Measurements from ENCODE around the gene SPAG8. TPM values are rescaled to one million over a fixed set of nuclear protein-coding genes. Genes with fewer than 3 reads are reported as not detected.

Gene SPAG8, protein sequence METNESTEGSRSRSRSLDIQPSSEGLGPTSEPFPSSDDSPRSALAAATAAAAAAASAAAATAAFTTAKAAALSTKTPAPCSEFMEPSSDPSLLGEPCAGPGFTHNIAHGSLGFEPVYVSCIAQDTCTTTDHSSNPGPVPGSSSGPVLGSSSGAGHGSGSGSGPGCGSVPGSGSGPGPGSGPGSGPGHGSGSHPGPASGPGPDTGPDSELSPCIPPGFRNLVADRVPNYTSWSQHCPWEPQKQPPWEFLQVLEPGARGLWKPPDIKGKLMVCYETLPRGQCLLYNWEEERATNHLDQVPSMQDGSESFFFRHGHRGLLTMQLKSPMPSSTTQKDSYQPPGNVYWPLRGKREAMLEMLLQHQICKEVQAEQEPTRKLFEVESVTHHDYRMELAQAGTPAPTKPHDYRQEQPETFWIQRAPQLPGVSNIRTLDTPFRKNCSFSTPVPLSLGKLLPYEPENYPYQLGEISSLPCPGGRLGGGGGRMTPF
- 0.77 TPM for polyA plus RNA-seq (2013, experiment 1 of 2)
- polyA plus RNA-seq (2013, experiment 2 of 2): 0.96 TPM

- H3K27ac ChIP-seq (ENCODE audit: low read depth, low read length, severe bottlenecking): peak within 1 kb of the TSS; percentile 33
- 2 to 8% methylated on average over 21 to 22 of the region's 28 CpGs for WGBS, 2 experiments (ENCODE audit: insufficient coverage in 2 of 2)
Measured at GRCh38 chr9:35812025-35812602, at the start of gene SPAG8. Gene SPAG8, minus strand, starts transcription at chr9:35812262. Its CDS starts 115 bp downstream, at chr9:35812147.

GRCh38 chr9:35861161-35861897 is 49.3 kb upstream of the SPAG8 start:
- H3K27ac ChIP-seq (ENCODE audit: low read depth, low read length, severe bottlenecking): no peak overlapping the region
- H3K36me3 ChIP-seq (ENCODE audit: control insufficient read depth, insufficient read depth, low read length): no peaks in the 10 kb centered on the region
- no peaks in the 10 kb centered on the region for H3K4me1 ChIP-seq (ENCODE audit: control insufficient read depth, insufficient read depth, low read length, poor library complexity, severe bottlenecking)
- WGBS, 2 experiments (ENCODE audit: insufficient coverage in 2 of 2): 67 to 81% methylated on average over 10 to 12 of the region's 12 CpGs
- H3K9me3 ChIP-seq (ENCODE audit: control insufficient read depth, low read length): no peaks in the 10 kb centered on the region
- no peak overlapping the region for H3K4me3 ChIP-seq (ENCODE audit: extremely low read depth, insufficient read depth, low read length, poor library complexity, severe bottlenecking)

More at GRCh38 chr9:35812025-35812602, at the start of gene SPAG8:
- Histone ChIP-seq H3K4me3 (ENCODE audit: extremely low read depth, insufficient read depth, low read length, poor library complexity, severe bottlenecking) (peak within 1 kb of the TSS; percentile 28), H3K36me3 (ENCODE audit: control insufficient read depth, insufficient read depth, low read length) (peaks cover 32% of the 10 kb centered on the region), H3K9me3 (ENCODE audit: control insufficient read depth, low read length) (no peaks in the 10 kb centered on the region), H3K4me1 (ENCODE audit: control insufficient read depth, insufficient read depth, low read length, poor library complexity, severe bottlenecking) (peaks cover 18% of the 10 kb centered on the region)

GRCh38 chr9:35859990-35860339 is 47.9 kb upstream of the SPAG8 start:
- WGBS, 2 experiments (ENCODE audit: insufficient coverage in 2 of 2): 67 to 85% methylated on average over 2 of the region's 3 CpGs
- Histone ChIP-seq H3K9me3 (ENCODE audit: control insufficient read depth, low read length) (no peaks in the 10 kb centered on the region), H3K27ac (ENCODE audit: low read depth, low read length, severe bottlenecking) (no peak overlapping the region), H3K4me3 (ENCODE audit: extremely low read depth, insufficient read depth, low read length, poor library complexity, severe bottlenecking) (no peak overlapping the region), H3K4me1 (ENCODE audit: control insufficient read depth, insufficient read depth, low read length, poor library complexity, severe bottlenecking) (no peaks in the 10 kb centered on the region), H3K36me3 (ENCODE audit: control insufficient read depth, insufficient read depth, low read length) (no peaks in the 10 kb centered on the region)

GRCh38 chr9:35859310-35859989 is 47.4 kb upstream of the SPAG8 start:
- 91 to 92% methylated on average over 14 to 15 of the region's 16 CpGs for WGBS, 2 experiments (ENCODE audit: insufficient coverage in 2 of 2)

DNA sequence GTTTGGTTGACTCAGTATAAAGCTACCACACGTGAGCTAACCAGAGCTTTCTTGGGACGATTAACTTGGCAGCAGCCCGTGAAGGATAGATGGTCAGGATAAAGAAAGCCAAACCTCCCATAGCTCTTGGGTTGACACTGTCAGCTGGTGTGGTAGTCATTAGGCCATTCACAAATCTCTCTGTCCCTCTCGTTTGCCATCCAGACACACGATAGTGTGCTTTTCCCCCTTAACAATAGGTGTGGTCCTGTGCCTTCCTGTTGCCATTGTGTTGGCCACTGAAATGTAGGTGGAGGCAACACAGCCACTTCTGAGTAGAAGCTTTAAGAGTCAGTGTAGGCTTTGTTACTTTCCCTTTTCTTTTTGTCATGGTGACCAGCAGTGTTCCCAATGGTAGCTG is 46.4 kb upstream of the SPAG8 start:
- 84 to 95% methylated on average over 5 of the region's 5 CpGs for WGBS, 2 experiments (ENCODE audit: insufficient coverage in 2 of 2)
- no peaks in the 10 kb centered on the region for H3K36me3 ChIP-seq (ENCODE audit: control insufficient read depth, insufficient read depth, low read length)
- no peaks in the 10 kb centered on the region for H3K9me3 ChIP-seq (ENCODE audit: control insufficient read depth, low read length)
- H3K4me1 ChIP-seq (ENCODE audit: control insufficient read depth, insufficient read depth, low read length, poor library complexity, severe bottlenecking): no peaks in the 10 kb centered on the region
- H3K27ac ChIP-seq (ENCODE audit: low read depth, low read length, severe bottlenecking): no peak overlapping the region
- H3K4me3 ChIP-seq (ENCODE audit: extremely low read depth, insufficient read depth, low read length, poor library complexity, severe bottlenecking): no peak overlapping the region

More at GRCh38 chr9:35859310-35859989, 47.4 kb upstream of the SPAG8 start:
- Histone ChIP-seq H3K4me3 (ENCODE audit: extremely low read depth, insufficient read depth, low read length, poor library complexity, severe bottlenecking) (no peak overlapping the region), H3K36me3 (ENCODE audit: control insufficient read depth, insufficient read depth, low read length) (no peaks in the 10 kb centered on the region), H3K4me1 (ENCODE audit: control insufficient read depth, insufficient read depth, low read length, poor library complexity, severe bottlenecking) (no peaks in the 10 kb centered on the region), H3K9me3 (ENCODE audit: control insufficient read depth, low read length) (no peaks in the 10 kb centered on the region), H3K27ac (ENCODE audit: low read depth, low read length, severe bottlenecking) (no peak overlapping the region)

DNA sequence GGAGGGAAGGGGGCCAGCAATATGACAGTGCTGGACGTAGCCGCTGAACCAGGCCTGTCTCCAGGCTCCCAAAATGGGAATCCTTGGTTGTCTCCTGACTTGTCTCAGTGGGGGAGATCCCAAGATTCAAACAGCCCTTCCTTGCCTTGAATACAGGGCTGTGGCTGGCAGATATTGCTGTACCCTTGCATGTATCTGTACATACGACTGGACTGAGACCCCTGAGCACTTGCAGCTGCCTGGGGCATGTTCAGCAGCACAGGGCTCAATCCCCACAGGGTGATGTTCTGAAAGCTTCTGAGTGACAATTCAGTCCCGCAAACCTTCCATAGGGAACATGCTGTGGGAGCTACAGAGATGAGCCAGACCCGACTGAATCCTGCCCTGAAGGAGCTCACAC is 44.8 kb upstream of the SPAG8 start:
- no peaks in the 10 kb centered on the region for H3K4me1 ChIP-seq (ENCODE audit: control insufficient read depth, insufficient read depth, low read length, poor library complexity, severe bottlenecking)
- no peak overlapping the region for H3K4me3 ChIP-seq (ENCODE audit: extremely low read depth, insufficient read depth, low read length, poor library complexity, severe bottlenecking)
- H3K9me3 ChIP-seq (ENCODE audit: control insufficient read depth, low read length): no peaks in the 10 kb centered on the region
- WGBS, 2 experiments (ENCODE audit: insufficient coverage in 2 of 2): 79 to 92% methylated on average over 5 of the region's 5 CpGs
- H3K27ac ChIP-seq (ENCODE audit: low read depth, low read length, severe bottlenecking): no peak overlapping the region
- no peaks in the 10 kb centered on the region for H3K36me3 ChIP-seq (ENCODE audit: control insufficient read depth, insufficient read depth, low read length)

DNA sequence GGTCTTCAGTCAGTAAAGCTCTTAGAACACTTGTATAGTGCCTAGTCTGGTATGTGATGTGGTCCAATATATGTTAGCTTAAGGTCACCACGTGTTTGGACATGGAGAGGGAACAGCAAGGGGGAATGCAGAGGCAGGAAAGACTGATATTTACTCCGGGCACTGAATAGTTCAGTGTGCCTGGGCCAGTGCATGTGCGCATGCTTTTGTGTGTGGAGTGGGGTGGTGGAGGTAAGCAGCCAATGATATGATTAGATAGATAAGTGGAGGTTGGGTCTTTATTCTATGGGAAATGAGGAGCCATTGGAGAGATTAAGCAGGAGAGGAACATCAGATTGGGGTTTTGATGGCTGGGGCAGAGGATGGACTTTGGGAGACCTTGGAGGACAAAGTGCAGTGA is 44.1 kb upstream of the SPAG8 start:
- H3K4me1 ChIP-seq (ENCODE audit: control insufficient read depth, insufficient read depth, low read length, poor library complexity, severe bottlenecking): no peaks in the 10 kb centered on the region
- H3K4me3 ChIP-seq (ENCODE audit: extremely low read depth, insufficient read depth, low read length, poor library complexity, severe bottlenecking): no peak overlapping the region
- 79 to 82% methylated on average over 3 of the region's 3 CpGs for WGBS, 2 experiments (ENCODE audit: insufficient coverage in 2 of 2)
- H3K9me3 ChIP-seq (ENCODE audit: control insufficient read depth, low read length): no peaks in the 10 kb centered on the region
- H3K27ac ChIP-seq (ENCODE audit: low read depth, low read length, severe bottlenecking): no peak overlapping the region
- no peaks in the 10 kb centered on the region for H3K36me3 ChIP-seq (ENCODE audit: control insufficient read depth, insufficient read depth, low read length)

DNA sequence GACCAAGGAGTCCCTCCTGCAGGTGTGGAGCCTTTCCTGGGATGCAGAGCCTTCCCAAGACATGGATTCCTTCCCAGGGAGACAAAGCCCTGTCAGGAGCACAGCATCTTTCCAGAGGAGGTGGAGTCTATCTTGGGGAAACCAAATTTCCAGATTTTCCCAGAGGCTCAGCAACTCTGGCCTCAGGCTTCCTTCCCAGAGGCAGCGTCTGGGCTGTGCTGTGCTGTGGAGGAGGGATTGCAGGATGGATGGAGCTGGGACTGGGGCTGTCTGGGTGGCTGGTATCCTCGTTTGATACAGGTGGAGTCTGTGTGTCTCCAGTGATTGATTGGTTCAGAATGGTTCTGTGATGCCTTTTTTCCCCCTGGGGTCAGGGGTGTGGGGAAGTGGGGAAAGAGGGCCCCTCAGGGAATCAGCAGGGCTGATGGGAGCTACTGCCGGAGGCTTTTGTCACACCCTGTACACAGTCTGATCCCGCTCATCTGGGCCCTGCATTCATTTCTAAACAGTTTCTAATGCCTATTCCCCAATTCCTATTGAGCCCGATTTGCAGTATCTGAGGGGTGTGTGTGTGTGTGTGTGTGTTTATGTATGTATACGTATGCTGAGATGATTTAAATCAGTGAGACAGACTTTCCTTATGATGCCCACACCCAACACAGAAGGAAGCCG is 42.2 kb upstream of the SPAG8 start:
- H3K36me3 ChIP-seq (ENCODE audit: control insufficient read depth, insufficient read depth, low read length): no peaks in the 10 kb centered on the region
- 88 to 100% methylated on average over 1 to 2 of the region's 7 CpGs for WGBS, 2 experiments (ENCODE audit: insufficient coverage in 2 of 2)
- no peak overlapping the region for H3K4me3 ChIP-seq (ENCODE audit: extremely low read depth, insufficient read depth, low read length, poor library complexity, severe bottlenecking)
- no peaks in the 10 kb centered on the region for H3K9me3 ChIP-seq (ENCODE audit: control insufficient read depth, low read length)
- H3K4me1 ChIP-seq (ENCODE audit: control insufficient read depth, insufficient read depth, low read length, poor library complexity, severe bottlenecking): no peaks in the 10 kb centered on the region
- H3K27ac ChIP-seq (ENCODE audit: low read depth, low read length, severe bottlenecking): no peak overlapping the region

GRCh38 chr9:35852876-35853865 is 41.1 kb upstream of the SPAG8 start:
- H3K4me1 ChIP-seq (ENCODE audit: control insufficient read depth, insufficient read depth, low read length, poor library complexity, severe bottlenecking): no peaks in the 10 kb centered on the region
- 90 to 93% methylated on average over 15 to 25 of the region's 25 CpGs for WGBS, 2 experiments (ENCODE audit: insufficient coverage in 2 of 2)
- H3K4me3 ChIP-seq (ENCODE audit: extremely low read depth, insufficient read depth, low read length, poor library complexity, severe bottlenecking): no peak overlapping the region
- no peaks in the 10 kb centered on the region for H3K9me3 ChIP-seq (ENCODE audit: control insufficient read depth, low read length)
- H3K27ac ChIP-seq (ENCODE audit: low read depth, low read length, severe bottlenecking): no peak overlapping the region
- no peaks in the 10 kb centered on the region for H3K36me3 ChIP-seq (ENCODE audit: control insufficient read depth, insufficient read depth, low read length)

Data from mesodermal cell (in vitro differentiated cells).